HG02840 (cell line): ENCODE data around the gene BAIAP3.
A peak's percentile ranks its signal among the peaks of the same experiment; 100 is the strongest.

Source experiments
- ATAC-seq: cut with Tn5 transposase; IDR thresholded peaks from one replicate; pipeline ENCODE4 v1.9.1; 2021; ENCODE audit warnings: mild to moderate bottlenecking, moderate library complexity, moderate number of reproducible peaks; ENCODE audit not compliant: unreplicated experiment, low FRiP score

The BAIAP3 gene

GRCh38 chr16:1344499-1344898, 11.1 kb downstream of the BAIAP3 start:
- ATAC-seq, result no peak

DNA sequence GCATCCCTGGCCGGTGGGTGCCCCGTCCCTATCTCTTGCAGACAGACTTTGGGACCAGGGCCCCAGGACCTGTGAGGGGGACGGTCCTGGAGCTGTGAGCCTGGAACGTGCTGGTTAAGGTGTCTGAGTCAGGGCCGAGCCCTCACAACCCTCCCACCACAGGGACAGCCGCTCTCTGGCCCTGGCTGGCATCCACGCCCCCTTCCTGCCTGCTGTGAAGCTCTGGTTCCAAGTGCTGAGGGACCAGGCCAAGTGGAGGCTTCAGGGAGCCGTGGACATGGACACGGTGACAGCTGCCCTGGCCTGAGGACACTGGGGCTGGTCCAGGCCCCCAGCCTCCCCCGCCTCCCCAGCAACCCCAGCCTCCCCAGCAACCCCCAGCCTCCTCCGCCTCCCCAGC, 11.6 kb downstream of the BAIAP3 start:
- ATAC-seq, result no peak

- no peak for ATAC-seq
Measured at GRCh38 chr16:1345651-1346421, 12.4 kb downstream of the BAIAP3 start.

DNA sequence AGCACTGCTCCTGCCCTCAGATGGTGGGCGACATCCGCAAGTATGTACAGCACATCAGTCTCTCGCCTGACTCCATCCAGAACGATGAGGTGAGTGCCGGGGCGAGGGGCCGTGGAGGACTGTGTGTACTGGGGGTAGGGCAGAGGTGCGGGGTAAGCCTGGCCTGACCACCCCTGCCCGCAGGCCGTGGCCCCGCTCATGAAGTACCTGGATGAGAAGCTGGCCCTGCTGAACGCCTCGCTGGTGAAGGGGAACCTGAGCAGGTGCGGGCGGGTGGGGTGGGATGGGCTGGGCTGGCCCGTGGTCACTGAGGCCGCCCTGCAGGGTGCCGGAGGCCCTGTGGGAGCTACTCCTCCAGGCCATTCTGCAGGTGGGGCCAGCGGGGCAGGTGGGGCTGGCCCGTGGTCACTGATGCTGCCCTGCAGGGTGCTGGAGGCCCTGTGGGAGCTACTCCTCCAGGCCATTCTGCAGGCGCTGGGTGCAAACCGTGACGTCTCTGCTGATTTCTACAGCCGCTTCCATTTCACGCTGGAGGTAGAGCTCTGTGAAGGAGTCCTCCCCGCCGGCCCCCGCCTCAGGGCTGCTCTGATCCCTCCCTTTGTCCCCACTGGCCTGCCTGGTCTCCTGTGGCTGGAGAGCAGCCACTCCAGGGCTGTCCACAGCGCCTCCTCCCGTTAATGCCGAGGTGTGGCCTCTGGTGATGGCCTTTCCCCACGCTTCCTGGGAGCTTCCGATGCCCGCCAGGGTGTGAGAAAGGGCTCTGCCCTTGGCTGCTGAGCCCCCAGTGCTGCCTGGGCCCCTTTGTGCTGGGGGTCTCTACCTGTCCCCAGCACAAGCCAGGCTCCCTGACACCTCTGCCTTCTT, 13.2 kb downstream of the BAIAP3 start:
- ATAC-seq, result no peak

- ATAC-seq, result no peak
Measured at GRCh38 chr16:1347286-1347855, 13.9 kb downstream of the BAIAP3 start.

- no peak for ATAC-seq
Measured at GRCh38 chr16:1347962-1348361, 14.5 kb downstream of the BAIAP3 start.

DNA sequence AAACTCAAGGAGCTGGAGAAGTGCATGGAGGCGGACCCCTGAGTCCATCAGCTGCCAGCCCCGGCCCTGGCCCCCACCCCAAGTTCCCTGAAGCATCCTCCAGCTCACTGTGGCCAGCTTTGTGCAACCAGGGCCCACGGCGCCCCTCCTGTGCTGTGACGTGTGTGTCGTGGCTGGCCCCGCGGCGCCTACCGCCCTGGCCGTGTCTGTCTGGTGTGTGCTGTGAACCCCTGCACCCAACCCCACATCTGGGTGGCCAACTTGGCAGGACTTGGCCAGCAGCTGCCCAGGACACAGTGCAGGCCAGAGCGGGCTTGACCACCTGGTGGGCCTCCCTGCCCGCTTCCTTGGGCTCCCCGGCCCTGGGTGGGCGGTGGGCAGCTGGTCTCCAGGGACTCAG, 15.0 kb downstream of the BAIAP3 start:
- ATAC-seq, result no peak

DNA sequence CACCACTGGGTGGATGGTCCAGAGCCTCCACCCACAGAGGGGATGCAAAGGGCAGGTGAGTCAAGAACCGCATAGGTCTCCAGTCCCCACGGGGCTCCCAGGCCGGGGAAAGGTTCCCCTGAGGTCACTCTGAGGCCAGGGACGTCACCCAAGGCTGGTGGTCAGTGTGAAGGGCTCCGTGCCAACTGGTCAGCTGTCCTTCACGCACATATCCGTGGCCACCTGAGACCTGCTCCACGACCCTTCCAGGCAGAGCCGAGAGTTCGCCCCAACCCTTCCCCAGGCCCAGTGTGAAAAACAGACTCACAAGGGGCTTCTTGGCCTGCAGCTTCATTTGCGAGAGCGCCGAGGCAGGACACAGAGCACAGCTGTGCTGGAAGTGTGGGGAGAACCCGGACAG, 15.5 kb downstream of the BAIAP3 start:
- ATAC-seq, result no peak

GRCh38 chr16:1349351-1349750, 15.9 kb downstream of the BAIAP3 start:
- no peak for ATAC-seq

DNA sequence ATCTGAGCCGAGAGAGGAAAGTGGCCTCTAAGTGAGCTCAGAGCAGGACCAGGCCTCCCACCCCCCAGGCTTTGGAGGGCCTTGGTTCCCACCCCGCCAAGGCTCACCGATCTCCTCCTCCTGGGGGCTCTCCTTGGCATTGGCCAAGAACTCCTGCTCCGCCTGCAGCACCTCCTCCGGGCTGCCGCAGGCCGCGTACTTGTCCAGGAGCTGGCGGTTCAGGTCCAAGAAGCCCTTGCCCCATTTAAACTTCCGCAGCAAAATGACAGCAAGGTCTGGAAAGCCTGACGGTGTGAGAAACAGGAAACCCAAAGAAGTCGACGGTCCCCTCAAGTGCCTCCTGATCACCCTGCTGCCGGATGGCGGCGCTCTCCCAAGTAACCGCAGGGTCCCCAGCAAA, 16.5 kb downstream of the BAIAP3 start:
- no peak for ATAC-seq

- ATAC-seq, result no peak
Measured at GRCh38 chr16:1350691-1351090, 17.2 kb downstream of the BAIAP3 start.

GRCh38 chr16:1351215-1351581, 17.8 kb downstream of the BAIAP3 start:
- peak; percentile 23 for ATAC-seq

DNA sequence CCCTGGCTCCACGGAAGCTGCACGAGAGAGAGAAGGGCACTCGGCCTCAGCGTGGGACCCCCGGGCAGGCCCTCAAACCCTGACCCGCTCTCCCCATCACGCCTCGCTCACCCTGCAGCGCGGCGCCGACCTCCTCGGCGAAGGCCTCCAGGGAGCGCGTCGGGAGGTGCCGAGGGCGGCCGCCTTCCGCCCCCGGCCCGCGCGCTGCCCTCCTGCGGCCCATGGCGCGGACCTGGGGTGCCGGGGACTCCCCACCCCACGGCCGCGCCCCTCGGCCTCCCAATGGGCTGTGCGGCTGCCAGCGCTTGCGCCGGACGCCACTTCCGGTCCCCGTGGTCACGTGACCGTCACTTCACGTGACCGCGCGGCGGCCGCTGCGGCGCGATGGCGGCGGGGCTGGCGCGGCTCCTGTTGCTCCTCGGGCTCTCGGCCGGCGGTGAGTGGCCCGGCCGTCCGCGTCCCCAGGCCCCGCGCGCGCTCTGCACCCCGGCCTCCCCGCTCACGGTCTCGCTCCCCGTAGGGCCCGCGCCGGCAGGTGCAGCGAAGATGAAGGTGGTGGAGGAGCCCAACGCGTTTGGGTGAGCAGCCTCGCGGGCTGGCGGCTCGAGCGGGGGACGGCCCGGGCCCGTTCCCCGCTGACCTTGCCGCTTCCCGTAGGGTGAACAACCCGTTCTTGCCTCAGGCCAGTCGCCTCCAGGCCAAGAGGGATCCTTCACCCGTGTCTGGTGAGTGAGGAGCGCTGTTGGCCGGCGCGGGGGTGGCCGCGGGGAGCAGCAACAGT, 18.3 kb downstream of the BAIAP3 start, which contains the start of the genes GNPTG and TSR3:
Gene GNPTG, plus strand, starts transcription at position 350 of the 781 bp plus-strand sequence. Its CDS starts 35 bp downstream, at position 385.
Gene TSR3, minus strand, starts transcription at position 297 of the 781 bp plus-strand sequence. Its CDS starts 74 bp downstream, at position 223.
- ATAC-seq, result peak; percentile 71

DNA sequence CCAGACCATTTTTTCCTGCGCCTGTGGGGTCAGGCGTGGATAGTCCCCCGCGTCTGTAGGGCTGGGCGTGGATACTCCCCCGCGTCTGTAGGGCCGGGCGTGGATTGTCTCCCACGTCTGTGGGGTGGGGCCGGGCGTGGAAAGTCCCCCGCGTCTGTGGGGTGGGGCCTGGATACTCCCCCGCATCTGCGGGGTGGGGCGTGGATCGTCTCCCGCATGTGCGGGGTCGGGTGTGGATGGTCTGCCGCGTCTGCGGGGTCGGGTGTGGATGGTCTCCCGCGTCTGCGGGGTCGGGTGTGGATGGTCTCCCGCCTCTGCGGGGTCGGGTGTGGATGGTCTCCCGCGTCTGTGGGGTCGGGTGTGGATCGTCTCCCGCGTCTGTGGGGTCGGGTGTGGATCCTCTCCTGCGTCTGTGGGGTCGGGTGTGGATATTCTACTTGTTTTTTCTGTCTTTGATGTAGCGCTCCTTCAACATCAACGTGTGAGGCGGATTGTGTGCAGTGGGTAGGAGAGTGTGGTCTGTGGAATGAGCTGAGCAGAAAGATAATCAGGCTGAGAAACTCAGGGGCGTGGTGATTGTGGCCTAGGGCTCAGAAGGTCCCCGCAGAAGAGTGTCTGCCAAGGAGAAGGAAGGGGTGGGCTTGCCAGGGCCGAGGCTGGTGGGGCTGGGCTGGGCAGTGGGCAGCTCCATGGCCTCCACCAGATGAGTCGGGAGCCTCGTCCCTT, 21.5 kb downstream of the BAIAP3 start:
- ATAC-seq, result no peak

DNA sequence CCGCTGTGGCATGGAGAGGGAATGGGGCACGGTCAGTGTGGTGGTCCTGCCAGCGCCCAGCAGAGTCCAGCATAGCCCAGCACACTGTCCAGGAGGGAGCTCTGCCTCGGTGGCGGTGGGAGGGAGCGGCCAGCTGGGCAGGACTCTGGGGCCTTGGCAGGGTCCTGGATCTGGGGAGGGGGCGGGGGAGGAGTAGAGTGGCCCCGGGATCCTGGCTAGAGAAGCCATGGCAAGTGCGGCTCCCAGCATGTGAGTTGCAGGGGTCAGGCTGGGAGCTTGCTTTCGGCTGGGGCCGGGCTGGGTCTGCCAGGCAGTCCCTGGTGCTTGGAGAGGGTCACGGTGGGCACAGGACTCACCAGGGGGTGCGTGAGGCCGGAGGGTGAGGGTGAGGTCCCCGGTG, 22.1 kb downstream of the BAIAP3 start:
- ATAC-seq, result no peak

- no peak for ATAC-seq
Measured at GRCh38 chr16:1356061-1356900, 22.8 kb downstream of the BAIAP3 start.

DNA sequence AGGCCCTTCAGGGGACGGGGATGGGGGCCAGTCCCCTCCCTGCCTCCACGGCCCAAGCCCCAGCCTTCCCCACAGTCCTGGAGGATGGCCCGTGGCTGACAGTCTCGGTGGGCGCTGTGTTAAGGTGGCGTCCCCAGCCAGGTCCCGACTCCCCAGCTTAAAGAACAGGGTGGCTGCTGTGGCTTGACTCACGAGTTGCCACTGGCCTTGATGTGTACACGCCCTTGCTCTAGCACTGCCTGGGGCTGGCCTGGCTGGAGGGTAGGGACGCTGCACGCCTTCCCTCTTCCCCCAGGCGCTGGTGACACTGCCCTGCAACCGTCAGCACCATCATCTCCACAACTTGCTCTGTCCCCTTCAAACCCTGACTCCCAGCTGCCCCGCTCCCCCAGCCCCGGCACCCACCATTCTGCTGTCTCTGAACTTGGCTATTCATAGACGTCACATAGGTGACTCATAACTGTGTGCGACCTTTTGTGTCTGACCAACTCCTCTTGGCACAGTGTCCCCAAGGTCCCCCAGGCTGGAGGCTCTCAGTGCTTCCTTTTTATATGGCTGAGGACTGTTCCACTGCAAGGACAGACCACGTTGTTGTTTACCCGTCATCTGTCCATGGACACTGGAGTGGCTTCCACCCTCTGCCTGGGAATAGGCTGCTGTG, 24.6 kb downstream of the BAIAP3 start:
- ATAC-seq, result no peak

- ATAC-seq, result no peak
Measured at GRCh38 chr16:1361685-1362360, 28.4 kb downstream of the BAIAP3 start.
